Large intestine (tissue), 12 donors: ENCODE measurements around the gene GLIPR2. TPM values are rescaled to one million over a fixed set of nuclear protein-coding genes. Genes with fewer than 3 reads are reported as not detected.
"Not testable (repeated sequence)": the region's sequence is repeated elsewhere in the genome, so short reads cannot be mapped to it uniquely, and the experiment has no call there.

Experiments
- DNase-seq, 2 donors: peaks; one replicate each; pipeline versions ENCODE4 v3.0.0 to v3.0.0-alpha.2; 2013
- H3K27ac ChIP-seq: one replicate; pipeline ENCODE4 v1.5.1; 2013; ENCODE audit warnings: low read length
- H3K27me3 ChIP-seq: 2 replicates; pipeline ENCODE4 v1.6.1; 2013; ENCODE audit warnings: low read length; ENCODE audit not compliant: control insufficient read depth, insufficient read depth
- H3K36me3 ChIP-seq: 2 replicates; pipeline ENCODE4 v1.6.1; 2013; ENCODE audit warnings: low read length; ENCODE audit not compliant: control insufficient read depth, insufficient read depth
- H3K4me1 ChIP-seq: one replicate; pipeline ENCODE4 v1.6.1; 2013; ENCODE audit warnings: low read length; ENCODE audit not compliant: control insufficient read depth, insufficient read depth
- H3K4me3 ChIP-seq: one replicate; pipeline ENCODE4 v1.5.1; 2013; ENCODE audit warnings: low read length
- H3K9me3 ChIP-seq: one replicate; pipeline ENCODE4 v1.6.1; 2013; ENCODE audit warnings: mild to moderate bottlenecking, low read depth, low read length, moderate library complexity; ENCODE audit not compliant: control insufficient read depth
- WGBS: methylation state at CpG from one replicate; pipeline ENCODE4 v1.1.5; 2013; ENCODE audit warnings: low lambda C conversion rate; ENCODE audit not compliant: insufficient coverage; 5-methylcytosine and 5-hydroxymethylcytosine counted together
- long read RNA-seq, 11 donors: transcript quantifications; one replicate each; lab custom pipeline, GENCODE V29; 2026
- polyA plus RNA-seq: library from polyadenylated mRNA; unstranded; fragments of 120-200 nt; gene quantifications from one replicate; pipeline ENCODE4 v1.2.1, GENCODE V29; 2013

The GLIPR2 gene
- 29.1 TPM for polyA plus RNA-seq
- long read RNA-seq, donor 1, transcript GLIPR2-202 (5 exons, 1,890 nt): major isoform, 10 of 26 reads
- long read RNA-seq, donor 1, partial matches to known transcripts: 16 of 26 reads
- long read RNA-seq, donor 1, other reads (novel, unspliced or antisense): 0 of 26 reads
- long read RNA-seq, donor 2, transcript GLIPR2-202 (5 exons, 1,890 nt): major isoform, 10 of 10 reads
- long read RNA-seq, donor 2, partial matches to known transcripts: 0 of 10 reads
- long read RNA-seq, donor 2, other reads (novel, unspliced or antisense): 0 of 10 reads
- long read RNA-seq, donor 3: 0 reads
- long read RNA-seq, donor 4: 0 reads
- long read RNA-seq, donor 5, transcript GLIPR2-202 (5 exons, 1,890 nt): major isoform, 18 of 18 reads
- long read RNA-seq, donor 5, partial matches to known transcripts: 0 of 18 reads
- long read RNA-seq, donor 5, other reads (novel, unspliced or antisense): 0 of 18 reads
- long read RNA-seq, donor 6, transcript GLIPR2-202 (5 exons, 1,890 nt): major isoform, 7 of 7 reads
- long read RNA-seq, donor 6, partial matches to known transcripts: 0 of 7 reads
- long read RNA-seq, donor 6, other reads (novel, unspliced or antisense): 0 of 7 reads
- long read RNA-seq, donor 7, transcript GLIPR2-202 (5 exons, 1,890 nt): major isoform, 21 of 22 reads
- long read RNA-seq, donor 7, partial matches to known transcripts: 0 of 22 reads
- long read RNA-seq, donor 7, other reads (novel, unspliced or antisense): 0 of 22 reads
- long read RNA-seq, donor 8, transcript GLIPR2-202 (5 exons, 1,890 nt): major isoform, 16 of 35 reads
- long read RNA-seq, donor 8, partial matches to known transcripts: 19 of 35 reads
- long read RNA-seq, donor 8, other reads (novel, unspliced or antisense): 0 of 35 reads
- long read RNA-seq, donor 9, transcript GLIPR2-202 (5 exons, 1,890 nt): major isoform, 7 of 24 reads
- long read RNA-seq, donor 9, partial matches to known transcripts: 16 of 24 reads
- long read RNA-seq, donor 9, other reads (novel, unspliced or antisense): 0 of 24 reads
- long read RNA-seq, donor 10, transcript GLIPR2-202 (5 exons, 1,890 nt): major isoform, 8 of 9 reads
- long read RNA-seq, donor 10, partial matches to known transcripts: 0 of 9 reads
- long read RNA-seq, donor 10, other reads (novel, unspliced or antisense): 0 of 9 reads
- long read RNA-seq, donor 11, transcript GLIPR2-202 (5 exons, 1,890 nt): major isoform, 10 of 10 reads
- long read RNA-seq, donor 11, partial matches to known transcripts: 0 of 10 reads
- long read RNA-seq, donor 11, other reads (novel, unspliced or antisense): 0 of 10 reads

DNA sequence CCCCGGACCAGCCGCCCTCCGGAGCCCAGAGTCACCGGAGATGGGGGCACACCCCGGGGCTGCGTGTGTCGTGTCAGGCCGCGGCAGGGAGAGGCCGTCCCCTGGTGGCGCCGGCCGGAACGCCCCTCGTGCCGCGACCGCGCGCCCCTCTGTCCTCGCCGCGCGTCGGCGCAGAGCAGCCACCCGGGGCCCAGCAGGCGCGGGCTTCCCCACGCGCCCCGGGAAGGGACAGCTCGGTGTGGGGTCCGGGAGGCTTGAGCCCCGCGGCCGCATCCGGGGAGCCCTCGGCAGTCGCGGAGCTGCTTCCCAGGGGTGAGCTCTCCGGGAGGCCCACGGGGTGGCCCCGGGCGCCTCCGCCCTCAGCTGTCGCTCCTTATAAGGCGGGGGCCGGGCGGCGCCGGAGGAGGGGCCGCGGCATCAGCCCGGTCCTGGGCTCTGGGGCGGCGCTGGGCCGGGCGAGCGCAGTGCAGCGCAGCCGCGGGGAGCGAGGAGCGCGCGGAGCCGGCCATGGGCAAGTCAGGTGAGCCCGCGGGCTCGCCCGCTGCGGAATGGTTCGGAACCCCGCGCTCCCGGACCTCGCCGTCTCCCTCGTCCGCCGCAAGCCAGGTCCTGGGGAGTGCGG, at the start of gene GLIPR2:
TSS of gene GLIPR2 (plus strand) at position 462 of the 622 bp plus-strand sequence. CDS start at position 508, 46 bp downstream.
- peak; percentile 58 to 87 for DNase-seq
- Histone ChIP-seq H3K4me3 (peak within 1 kb of the TSS; percentile 58), H3K9me3 (no peaks in the 10 kb centered on the region), H3K27me3 (peaks cover 33% of the 10 kb centered on the region), H3K27ac (peak within 1 kb of the TSS; percentile 39), H3K36me3 (no peaks in the 10 kb centered on the region), H3K4me1 (peaks cover 16% of the 10 kb centered on the region)
- WGBS: no CpG with 5 or more reads among the region's 83 CpGs

GRCh38 chr9:36087054-36087453, 49.5 kb upstream of the GLIPR2 start:
- H3K36me3 ChIP-seq, H3K9me3 ChIP-seq, H3K27me3 ChIP-seq, H3K27ac ChIP-seq, H3K4me1 ChIP-seq, H3K4me3 ChIP-seq, DNase-seq: not testable (repeated sequence)

DNA sequence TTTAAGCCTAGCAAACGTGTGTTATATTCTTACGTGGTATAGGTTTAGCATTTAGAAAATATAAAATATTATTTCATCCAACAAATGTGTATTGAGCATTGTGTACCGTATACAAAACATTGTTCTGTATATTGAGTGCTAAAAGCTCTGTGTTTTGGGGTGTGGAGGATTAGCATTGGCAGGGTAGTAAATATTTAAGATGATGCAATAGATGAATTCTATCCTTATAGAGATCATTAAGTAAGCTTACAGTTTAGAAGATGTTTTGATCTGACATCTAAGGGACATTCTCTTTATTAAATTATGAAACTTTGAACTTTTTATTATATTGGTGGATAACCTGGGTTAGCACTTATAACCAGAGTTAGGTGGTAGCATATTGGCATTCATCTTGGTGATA, 48.5 kb upstream of the GLIPR2 start:
- WGBS: 100% methylated on average over 1 of the region's 3 CpGs
- no peaks in the 10 kb centered on the region for H3K27me3 ChIP-seq
- DNase-seq: no peak

GRCh38 chr9:36091026-36091953, 45.2 kb upstream of the GLIPR2 start:
- DNase-seq: peak in 1 of 2 donors; percentile 31
- H3K27ac ChIP-seq: no peak overlapping the region
- H3K9me3 ChIP-seq: no peaks in the 10 kb centered on the region
- 0% methylated on average over 1 of the region's 8 CpGs for WGBS
- no peaks in the 10 kb centered on the region for H3K27me3 ChIP-seq
- H3K4me3 ChIP-seq: no peak overlapping the region
- H3K36me3 ChIP-seq: no peaks in the 10 kb centered on the region
- peaks cover 3% of the 10 kb centered on the region for H3K4me1 ChIP-seq

More for the DNA sequence above, 48.5 kb upstream of the GLIPR2 start:
- Histone ChIP-seq H3K9me3 (no peaks in the 10 kb centered on the region), H3K4me1 (peaks cover 3% of the 10 kb centered on the region), H3K36me3 (no peaks in the 10 kb centered on the region), H3K27ac (no peak overlapping the region), H3K4me3 (no peak overlapping the region)

DNA sequence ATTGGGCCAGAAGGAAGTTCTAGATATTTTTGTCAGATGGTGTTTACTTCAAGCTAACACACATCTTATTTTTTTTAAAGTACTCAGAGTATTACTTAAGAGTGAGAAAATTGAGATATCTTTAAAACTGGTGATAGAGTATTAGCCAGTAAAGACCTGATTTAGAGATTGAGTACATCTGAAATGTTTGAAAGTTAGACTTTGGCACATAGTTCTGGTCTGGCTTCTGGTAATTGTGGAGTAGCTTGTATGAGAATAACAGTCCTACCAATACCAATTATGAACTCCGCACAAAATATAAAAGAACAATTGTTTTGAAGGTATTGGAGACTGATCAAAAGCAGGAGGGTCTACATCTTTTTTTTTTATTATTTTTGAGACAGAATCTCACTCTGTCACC, 44.5 kb upstream of the GLIPR2 start:
- Histone ChIP-seq H3K4me3 (no peak overlapping the region), H3K4me1 (peaks cover 3% of the 10 kb centered on the region), H3K36me3 (no peaks in the 10 kb centered on the region), H3K9me3 (no peaks in the 10 kb centered on the region), H3K27me3 (no peaks in the 10 kb centered on the region), H3K27ac (no peak overlapping the region)
- DNase-seq: no peak
- WGBS: no CpG with 5 or more reads among the region's 1 CpG

DNA sequence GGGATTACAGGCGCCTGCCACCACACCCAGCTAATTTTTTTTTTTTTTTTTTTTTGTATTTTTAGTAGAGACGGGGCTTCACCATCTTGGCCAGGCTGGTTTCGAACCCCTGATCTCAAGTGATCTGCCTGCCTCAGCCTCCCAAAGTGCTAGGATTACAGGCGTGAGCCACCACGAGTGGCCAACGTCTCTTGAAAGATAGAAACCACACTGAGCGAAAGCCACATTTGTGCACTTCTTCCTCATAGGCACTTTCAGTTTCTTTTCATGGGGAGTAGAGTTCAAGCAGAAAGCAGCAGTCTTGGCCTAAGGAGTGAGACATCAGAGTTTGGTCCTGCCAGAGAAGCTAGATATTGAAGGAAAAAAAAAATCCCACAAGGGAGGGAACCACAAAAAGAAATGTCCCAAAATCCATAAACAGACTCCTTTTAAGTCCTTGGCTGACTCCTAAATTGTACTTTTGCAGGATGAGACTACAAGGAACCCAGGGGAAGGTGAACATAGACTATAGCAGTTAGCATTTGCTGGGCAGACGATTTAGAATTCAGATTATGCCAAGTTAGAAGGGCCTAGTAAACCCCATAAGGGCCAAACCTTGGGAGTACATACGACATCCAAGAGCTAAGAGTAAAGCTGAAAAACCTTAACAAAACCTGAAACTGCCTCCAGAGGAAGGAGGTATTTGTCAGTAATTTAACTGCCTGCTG, 43.9 kb upstream of the GLIPR2 start:
- H3K4me3 ChIP-seq: no peak overlapping the region
- no CpG with 5 or more reads among the region's 9 CpGs for WGBS
- DNase-seq: peak; percentile 43 to 66
- no peaks in the 10 kb centered on the region for H3K36me3 ChIP-seq
- peak overlapping the region; percentile 4 for H3K27ac ChIP-seq
- H3K4me1 ChIP-seq: peaks cover 3% of the 10 kb centered on the region
- no peaks in the 10 kb centered on the region for H3K9me3 ChIP-seq
- no peaks in the 10 kb centered on the region for H3K27me3 ChIP-seq

GRCh38 chr9:36093384-36093783, 43.1 kb upstream of the GLIPR2 start:
- WGBS: 80% methylated on average over 1 of the region's 2 CpGs
- H3K27me3 ChIP-seq: no peaks in the 10 kb centered on the region
- H3K27ac ChIP-seq: no peak overlapping the region

DNA sequence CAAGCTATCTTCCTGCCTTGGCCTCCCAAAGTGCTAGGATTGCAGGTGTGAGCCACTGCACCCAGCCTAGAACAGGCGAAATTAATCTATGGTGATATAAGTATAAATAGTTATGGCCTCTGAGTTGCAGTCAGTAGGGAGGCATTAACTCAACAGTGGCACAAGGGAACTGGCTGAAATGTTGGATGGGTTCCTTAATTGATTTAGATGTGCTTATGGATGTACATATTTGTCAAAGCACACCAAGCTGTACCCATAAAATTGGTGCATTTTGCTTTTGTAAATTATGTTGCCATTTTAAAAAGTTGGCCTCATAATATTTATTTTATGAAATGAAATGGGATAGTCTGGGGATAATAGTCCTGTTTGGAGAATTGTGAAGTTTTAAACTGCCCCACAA, 36.8 kb upstream of the GLIPR2 start:
- WGBS: no CpG with 5 or more reads among the region's 1 CpG
- Histone ChIP-seq H3K4me3 (no peak overlapping the region), H3K9me3 (no peaks in the 10 kb centered on the region), H3K27ac (no peak overlapping the region), H3K4me1 (no peaks in the 10 kb centered on the region), H3K36me3 (no peaks in the 10 kb centered on the region), H3K27me3 (no peaks in the 10 kb centered on the region)
- no peak for DNase-seq

More at GRCh38 chr9:36093384-36093783, 43.1 kb upstream of the GLIPR2 start:
- Histone ChIP-seq H3K36me3 (no peaks in the 10 kb centered on the region), H3K4me1 (peaks cover 3% of the 10 kb centered on the region), H3K4me3 (no peak overlapping the region), H3K9me3 (no peaks in the 10 kb centered on the region)
- peak in 1 of 2 donors; percentile 22 for DNase-seq

DNA sequence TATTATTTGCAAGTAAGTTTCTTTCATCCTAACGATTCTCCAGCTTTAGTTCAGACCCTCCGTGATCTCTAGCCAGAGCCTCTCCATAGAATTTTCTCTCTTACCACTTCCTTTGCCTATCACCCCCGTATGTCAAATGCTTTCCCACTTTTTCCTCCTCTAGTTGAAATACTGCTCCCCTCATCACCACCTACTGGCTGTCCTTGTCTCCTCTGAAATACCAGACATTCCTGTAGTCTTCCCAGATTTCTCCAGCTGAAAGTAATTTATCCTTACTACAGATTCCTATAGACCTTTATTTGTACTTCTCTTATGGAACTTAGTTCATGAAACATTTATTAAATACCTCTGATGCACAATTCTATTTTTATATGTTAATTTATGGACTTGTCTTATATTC, 36.0 kb upstream of the GLIPR2 start:
- Histone ChIP-seq H3K4me3 (no peak overlapping the region), H3K27ac (no peak overlapping the region), H3K36me3 (no peaks in the 10 kb centered on the region), H3K9me3 (no peaks in the 10 kb centered on the region), H3K27me3 (no peaks in the 10 kb centered on the region), H3K4me1 (no peaks in the 10 kb centered on the region)
- no CpG with 5 or more reads among the region's 3 CpGs for WGBS
- no peak for DNase-seq
